ENCODE results near the gene DDX47.

Gene DDX47

GRCh38 chr12:12813120-12814101 is at the start of gene DDX47:
TSS of gene DDX47 (plus strand) at chr12:12813346. CDS start at chr12:12813368, 22 bp downstream.
- DNase-seq = peak; percentile 85

GRCh38 chr12:12764824-12765223 is 48.3 kb upstream of the DDX47 start:
- DNase-seq = no peak

GRCh38 chr12:12770262-12770661 is 42.9 kb upstream of the DDX47 start:
- no peak for DNase-seq

GRCh38 chr12:12774791-12775190 is 38.4 kb upstream of the DDX47 start:
- no peak for DNase-seq

GRCh38 chr12:12776261-12776660 is 36.9 kb upstream of the DDX47 start:
- DNase-seq = peak; percentile 13

GRCh38 chr12:12777092-12777491 is 36.1 kb upstream of the DDX47 start:
- DNase-seq = no peak

GRCh38 chr12:12779007-12779406 is 34.1 kb upstream of the DDX47 start:
- DNase-seq = no peak

GRCh38 chr12:12779529-12779928 is 33.6 kb upstream of the DDX47 start:
- peak; percentile 85 for DNase-seq

GRCh38 chr12:12784116-12784515 is 29.0 kb upstream of the DDX47 start:
- DNase-seq = no peak

GRCh38 chr12:12784911-12785814 is 28.0 kb upstream of the DDX47 start, which contains the start of gene APOLD1:
TSS of gene APOLD1 (plus strand) at chr12:12785659. CDS start at chr12:12785692, 33 bp downstream.
- no peak for DNase-seq

- DNase-seq = peak; percentile 55
Observed at GRCh38 chr12:12786351-12786705, 26.8 kb upstream of the DDX47 start.

- peak; percentile 74 for DNase-seq
Observed at GRCh38 chr12:12786706-12787601, 26.2 kb upstream of the DDX47 start.

- peak; percentile 20 for DNase-seq
Observed at GRCh38 chr12:12788131-12788530, 25.0 kb upstream of the DDX47 start.

- peak; percentile 65 for DNase-seq
Observed at GRCh38 chr12:12788675-12789368, 24.3 kb upstream of the DDX47 start.

- no peak for DNase-seq
Observed at GRCh38 chr12:12790956-12791355, 22.2 kb upstream of the DDX47 start.

- DNase-seq = peak; percentile 54
Observed at GRCh38 chr12:12791756-12792369, 21.3 kb upstream of the DDX47 start.

GRCh38 chr12:12792421-12792820 is 20.7 kb upstream of the DDX47 start:
- no peak for DNase-seq

- no peak for DNase-seq
Observed at GRCh38 chr12:12794686-12795085, 18.5 kb upstream of the DDX47 start.

- DNase-seq = no peak
Observed at GRCh38 chr12:12796171-12796570, 17.0 kb upstream of the DDX47 start.

GRCh38 chr12:12796928-12797793 is 16.0 kb upstream of the DDX47 start:
- DNase-seq = no peak
